Hepatocyte (in vitro differentiated cells): Measurements from ENCODE around the gene OPCML.

ENCODE experiments used
- CTCF ChIP-seq: fragments of 200-600 bp; sonication (generic); IDR thresholded peaks from 2 replicates; pipeline ENCODE4 v1.5.1; 2016; ENCODE audit warnings: antibody characterized with exemption, mild to moderate bottlenecking; ENCODE audit not compliant: poor library complexity
- EZH2 ChIP-seq: fragments of 200-600 bp; sonication (generic); IDR thresholded peaks from 2 replicates; pipeline ENCODE4 v1.6.1; 2016; ENCODE audit warnings: antibody characterized with exemption, mild to moderate bottlenecking, borderline replicate concordance
- EZH2phosphoT487 ChIP-seq: fragments of 200-600 bp; sonication (generic); IDR thresholded peaks from one replicate; pipeline ENCODE4 v1.6.1; 2018; ENCODE audit warnings: antibody characterized with exemption, mild to moderate bottlenecking, low read depth, moderate library complexity; ENCODE audit not compliant: unreplicated experiment, severe bottlenecking

- TF ChIP-seq CTCF (no peak), EZH2 (no peak), EZH2phosphoT487 (no peak)
These were observed 930.4 kb downstream of the OPCML start for GRCh38 chr11:132601875-132602274.
